ENCODE results near the gene ESF1. TPM values are rescaled to one million over a fixed set of nuclear protein-coding genes. Genes with fewer than 3 reads are reported as not detected.

The ESF1 gene
- total RNA-seq, 1 experiment from 2014 or later = 14.8 TPM

DNA sequence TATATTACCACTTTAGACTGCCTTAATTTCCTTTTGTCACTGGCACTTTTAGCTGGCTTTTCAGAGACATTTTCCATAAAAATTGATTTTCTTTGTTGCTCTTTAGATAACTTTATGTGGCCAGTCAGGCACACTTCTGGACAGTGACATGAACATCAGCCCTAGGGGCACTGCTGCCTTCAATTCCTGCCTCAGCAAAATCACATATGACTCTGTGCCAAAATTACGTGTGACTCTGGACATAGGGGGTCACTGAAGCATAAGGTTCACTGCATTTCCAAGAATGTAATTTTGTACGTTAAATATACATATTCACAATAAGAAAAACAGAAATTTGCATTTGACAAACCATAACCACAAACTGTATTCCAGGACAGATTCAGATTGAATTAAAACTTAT lies 66.5 kb downstream of the ESF1 start:
- no peaks in the 10 kb centered on the region for H3K27me3 ChIP-seq (ENCODE audit: insufficient read depth, low read depth)
- H4K20me1 ChIP-seq (ENCODE audit: insufficient read depth) = no peaks in the 10 kb centered on the region; the same call in none of the 2 replicates
- POLR2A ChIA-PET (ENCODE audit: unreplicated experiment) = no interaction called here
- H3K4me1 ChIP-seq (replicated peaks; ENCODE audit: insufficient read depth) = no peaks in the 10 kb centered on the region
- H3K9me3 ChIP-seq (ENCODE audit: insufficient read depth, low read depth) = no peaks in the 10 kb centered on the region
- H2AFZ ChIP-seq = no peak overlapping the region
- no peak for TF ChIP-seq CTCF (conservative IDR thresholded peaks at IDR 0.05)
- no peak for TF ChIP-seq EZH2 (IDR thresholded peaks at IDR 0.05; ENCODE audit: low read depth)
- H3K36me3 ChIP-seq (ENCODE audit: low read depth) = peaks cover 18% of the 10 kb centered on the region
- H3K9me2 ChIP-seq (ENCODE audit: insufficient read depth) = no peaks in the 10 kb centered on the region
- intact Hi-C loops (cut with micrococcal nuclease; ENCODE audit: unreplicated experiment) = no loop called here
- DNase-seq = no peak
- H3F3A ChIP-seq (ENCODE audit: insufficient read depth, low read depth) = 0 out of 2 replicates have a peak, but pooled peaks cover 8% of the 10 kb centered on the region
- H3K79me2 ChIP-seq (ENCODE audit: low read depth) = no peaks in the 10 kb centered on the region
- BruUV-seq (replicated peaks) = no TSS peak
- CTCF ChIA-PET = no interaction called here
- H3K4me2 ChIP-seq = no peak overlapping the region
- H3K4me3 ChIP-seq = no peak overlapping the region
- H3K27ac ChIP-seq = no peak overlapping the region

- Histone ChIP-seq H3K9me3 (ENCODE audit: insufficient read depth, low read depth) (no peaks in the 10 kb centered on the region), H3K27ac (no peak overlapping the region), H3K27me3 (ENCODE audit: insufficient read depth, low read depth) (no peaks in the 10 kb centered on the region), H2AFZ (no peak overlapping the region), H3F3A (ENCODE audit: insufficient read depth, low read depth) (0 out of 2 replicates have a peak, but pooled peaks cover 8% of the 10 kb centered on the region), H3K4me1 (replicated peaks; ENCODE audit: insufficient read depth) (no peaks in the 10 kb centered on the region), H3K36me3 (ENCODE audit: low read depth) (peaks cover 18% of the 10 kb centered on the region), H3K9me2 (ENCODE audit: insufficient read depth) (no peaks in the 10 kb centered on the region), H3K4me3 (no peak overlapping the region), H3K79me2 (ENCODE audit: low read depth) (no peaks in the 10 kb centered on the region), H3K4me2 (no peak overlapping the region), H4K20me1 (ENCODE audit: insufficient read depth) (no peaks in the 10 kb centered on the region; the same call in 1 of the 2 replicates)
- BruUV-seq (replicated peaks) = no TSS peak
- no peak for DNase-seq
- TF ChIP-seq EZH2 (IDR thresholded peaks at IDR 0.05; ENCODE audit: low read depth) = no peak
- no peak for TF ChIP-seq CTCF (conservative IDR thresholded peaks at IDR 0.05)
- ChIA-PET CTCF (no interaction called here), POLR2A (ENCODE audit: unreplicated experiment) (no interaction called here)
- intact Hi-C loops (cut with micrococcal nuclease; ENCODE audit: unreplicated experiment) = no loop called here
Measured at GRCh38 chr20:13717631-13718044, 67.1 kb downstream of the ESF1 start.

- ChIA-PET POLR2A (ENCODE audit: unreplicated experiment) (interaction anchor here (0.5 kb wide), 1 partner anchor 11 kb away, joined by 5 read pairs; no protein-coding TSS in a partner anchor), CTCF (no interaction called here)
- DNase-seq = no peak
- BruUV-seq (replicated peaks) = no TSS peak
- peaks cover 18% of the 10 kb centered on the region for H3K36me3 ChIP-seq (ENCODE audit: low read depth)
- H3K9me3 ChIP-seq (ENCODE audit: insufficient read depth, low read depth) = no peaks in the 10 kb centered on the region
- H3K4me1 ChIP-seq (replicated peaks; ENCODE audit: insufficient read depth) = no peaks in the 10 kb centered on the region
- no peak overlapping the region for H3K4me2 ChIP-seq
- H3K4me3 ChIP-seq = no peak overlapping the region
- H3K27ac ChIP-seq = no peak overlapping the region
- TF ChIP-seq CTCF (conservative IDR thresholded peaks at IDR 0.05) (no peak), EZH2 (IDR thresholded peaks at IDR 0.05; ENCODE audit: low read depth) (no peak)
- no peak overlapping the region for H2AFZ ChIP-seq
- intact Hi-C loops (cut with micrococcal nuclease; ENCODE audit: unreplicated experiment) = no loop called here
- H3K79me2 ChIP-seq (ENCODE audit: low read depth) = no peaks in the 10 kb centered on the region
- no peaks in the 10 kb centered on the region for H3K9me2 ChIP-seq (ENCODE audit: insufficient read depth)
- 0 out of 2 replicates have a peak, but pooled peaks cover 8% of the 10 kb centered on the region for H3F3A ChIP-seq (ENCODE audit: insufficient read depth, low read depth)
- no peaks in the 10 kb centered on the region; the same call in 1 of the 2 replicates for H4K20me1 ChIP-seq (ENCODE audit: insufficient read depth)
- H3K27me3 ChIP-seq (ENCODE audit: insufficient read depth, low read depth) = no peaks in the 10 kb centered on the region
Measured at GRCh38 chr20:13715171-13715570, 69.5 kb downstream of the ESF1 start.
